Mesendoderm (in vitro differentiated cells): ENCODE results near the gene PRKCB.

Source experiments
- DNase-seq: peaks from one replicate; pipeline ENCODE4 v3.0.0; 2013
- H2AK5ac ChIP-seq: 2 replicates; pipeline ENCODE4 v1.6.1; 2013; ENCODE audit warnings: low read length, inconsistent platforms
- H2BK120ac ChIP-seq: 2 replicates; pipeline ENCODE4 v1.6.1; 2013; ENCODE audit warnings: low read depth, mild to moderate bottlenecking, low read length, moderate library complexity, mixed read lengths
- H2BK15ac ChIP-seq: replicated peaks from 2 replicates; pipeline ENCODE4 v1.6.1; 2013; ENCODE audit warnings: low read depth, mild to moderate bottlenecking, moderate library complexity
- H2BK5ac ChIP-seq: 2 replicates; pipeline ENCODE4 v1.6.1; 2013; ENCODE audit warnings: low read length, inconsistent platforms
- H3K18ac ChIP-seq: 2 replicates; pipeline ENCODE4 v1.6.1; 2013; ENCODE audit warnings: mild to moderate bottlenecking, low read length, mixed read lengths
- H3K23ac ChIP-seq: one replicate; pipeline ENCODE4 v1.6.1; 2013; ENCODE audit warnings: low read length
- H3K27ac ChIP-seq: 2 replicates; pipeline ENCODE4 v1.5.1; 2013; ENCODE audit warnings: low read depth, mild to moderate bottlenecking, inconsistent platforms, low read length, moderate library complexity
- H3K27me3 ChIP-seq: 2 replicates; pipeline ENCODE4 v1.6.1; 2013; ENCODE audit warnings: low read length, control low read depth, mild to moderate bottlenecking, inconsistent platforms; ENCODE audit not compliant: insufficient read depth, poor library complexity
- H3K36me3 ChIP-seq: 2 replicates; pipeline ENCODE4 v1.6.1; 2013; ENCODE audit warnings: low read length, inconsistent platforms; ENCODE audit not compliant: control insufficient read depth, insufficient read depth
- H3K4ac ChIP-seq: one replicate; pipeline ENCODE4 v1.6.1; 2013; ENCODE audit warnings: low read depth, mild to moderate bottlenecking, low read length, moderate library complexity
- H3K4me1 ChIP-seq: 2 replicates; pipeline ENCODE4 v1.6.1; 2013; ENCODE audit warnings: low read depth, low read length, inconsistent platforms; ENCODE audit not compliant: control insufficient read depth
- H3K4me2 ChIP-seq: 2 replicates; pipeline ENCODE4 v1.6.1; 2013; ENCODE audit warnings: low read length
- H3K4me3 ChIP-seq: 2 replicates; pipeline ENCODE4 v1.5.1; 2013; ENCODE audit warnings: mild to moderate bottlenecking, low read length
- H3K56ac ChIP-seq: one replicate; pipeline ENCODE4 v1.6.1; 2013; ENCODE audit warnings: low read length
- H3K79me1 ChIP-seq: 2 replicates; pipeline ENCODE4 v1.6.1; 2013; ENCODE audit warnings: low read length, inconsistent platforms
- H3K79me2 ChIP-seq: 2 replicates; pipeline ENCODE4 v1.6.1; 2013; ENCODE audit warnings: mild to moderate bottlenecking, low read length; ENCODE audit not compliant: control insufficient read depth, insufficient read depth
- H3K9ac ChIP-seq: 2 replicates; pipeline ENCODE4 v1.6.1; 2013; ENCODE audit warnings: low read length, inconsistent platforms
- H4K5ac ChIP-seq: one replicate; pipeline ENCODE4 v1.6.1; 2013; ENCODE audit warnings: low read length
- H4K8ac ChIP-seq: one replicate; pipeline ENCODE4 v1.6.1; 2013; ENCODE audit warnings: low read depth, mild to moderate bottlenecking, control low read depth, low read length, moderate library complexity
- WGBS: extraction: QIAGEN DNeasy Blood & Tissue Kit; methylation state at CpG from one replicate; pipeline ENCODE4 v1.1.7; 2013; ENCODE audit warnings: low lambda C conversion rate, missing lambda C conversion rate; ENCODE audit not compliant: insufficient coverage; ENCODE audit errors: extremely low coverage; 5-methylcytosine and 5-hydroxymethylcytosine counted together

The PRKCB gene

GRCh38 chr16:23898682-23899430, 63.1 kb downstream of the PRKCB start:
- no peak overlapping the region for H3K56ac ChIP-seq
- H2BK15ac ChIP-seq: no peak overlapping the region
- DNase-seq: no peak
- no peak overlapping the region for H4K8ac ChIP-seq
- no peak overlapping the region for H3K27ac ChIP-seq
- no peak overlapping the region for H2AK5ac ChIP-seq
- H3K18ac ChIP-seq: no peak overlapping the region
- H4K5ac ChIP-seq: no peak overlapping the region
- WGBS: no CpG with 5 or more reads among the region's 8 CpGs
- no peak overlapping the region for H2BK5ac ChIP-seq
- no peak overlapping the region for H3K9ac ChIP-seq
- no peak overlapping the region for H3K4ac ChIP-seq
- H3K36me3 ChIP-seq: no peaks in the 10 kb centered on the region
- no peaks in the 10 kb centered on the region for H3K79me1 ChIP-seq
- H3K4me3 ChIP-seq: no peak overlapping the region
- H3K79me2 ChIP-seq: no peaks in the 10 kb centered on the region
- H3K27me3 ChIP-seq: no peaks in the 10 kb centered on the region
- H3K4me1 ChIP-seq: peaks cover 4% of the 10 kb centered on the region
- H2BK120ac ChIP-seq: no peak overlapping the region
- no peak overlapping the region for H3K23ac ChIP-seq
- no peak overlapping the region for H3K4me2 ChIP-seq

- no peak overlapping the region for H4K8ac ChIP-seq
- no peak overlapping the region for H3K56ac ChIP-seq
- no CpG with 5 or more reads among the region's 2 CpGs for WGBS
- DNase-seq: no peak
- H3K9ac ChIP-seq: no peak overlapping the region
- no peak overlapping the region for H3K4ac ChIP-seq
- no peaks in the 10 kb centered on the region for H3K79me1 ChIP-seq
- no peak overlapping the region for H3K18ac ChIP-seq
- H3K23ac ChIP-seq: no peak overlapping the region
- peaks cover 4% of the 10 kb centered on the region for H3K4me1 ChIP-seq
- no peak overlapping the region for H2AK5ac ChIP-seq
- no peak overlapping the region for H4K5ac ChIP-seq
- H2BK5ac ChIP-seq: no peak overlapping the region
- H3K27me3 ChIP-seq: no peaks in the 10 kb centered on the region
- H3K4me3 ChIP-seq: no peak overlapping the region
- no peaks in the 10 kb centered on the region for H3K79me2 ChIP-seq
- no peak overlapping the region for H3K27ac ChIP-seq
- no peaks in the 10 kb centered on the region for H3K36me3 ChIP-seq
- no peak overlapping the region for H2BK15ac ChIP-seq
- H2BK120ac ChIP-seq: no peak overlapping the region
- no peak overlapping the region for H3K4me2 ChIP-seq
These were observed 64.1 kb downstream of the PRKCB start for GRCh38 chr16:23899869-23900268.

GRCh38 chr16:23900480-23901177, 64.8 kb downstream of the PRKCB start:
- Histone ChIP-seq H3K4me2 (no peak overlapping the region), H3K36me3 (no peaks in the 10 kb centered on the region), H3K79me1 (no peaks in the 10 kb centered on the region), H3K4me1 (peaks cover 4% of the 10 kb centered on the region), H4K8ac (no peak overlapping the region), H3K18ac (no peak overlapping the region), H3K27me3 (no peaks in the 10 kb centered on the region), H3K4ac (no peak overlapping the region), H2BK120ac (no peak overlapping the region), H2BK15ac (no peak overlapping the region), H3K56ac (no peak overlapping the region), H3K79me2 (no peaks in the 10 kb centered on the region), H3K9ac (no peak overlapping the region), H3K23ac (no peak overlapping the region), H2BK5ac (no peak overlapping the region), H3K4me3 (no peak overlapping the region), H2AK5ac (no peak overlapping the region), H4K5ac (no peak overlapping the region), H3K27ac (no peak overlapping the region)
- DNase-seq: no peak
- WGBS: no CpG with 5 or more reads among the region's 7 CpGs

- no peak overlapping the region for H2BK15ac ChIP-seq
- no peak overlapping the region for H3K9ac ChIP-seq
- 100% methylated on average over 2 of the region's 13 CpGs for WGBS
- H3K18ac ChIP-seq: no peak overlapping the region
- H3K79me2 ChIP-seq: no peaks in the 10 kb centered on the region
- no peak overlapping the region for H3K27ac ChIP-seq
- H2BK5ac ChIP-seq: no peak overlapping the region
- H3K36me3 ChIP-seq: no peaks in the 10 kb centered on the region
- no peaks in the 10 kb centered on the region for H3K27me3 ChIP-seq
- no peak overlapping the region for H3K23ac ChIP-seq
- H3K4ac ChIP-seq: no peak overlapping the region
- H2BK120ac ChIP-seq: no peak overlapping the region
- no peak overlapping the region for H4K8ac ChIP-seq
- peaks cover 4% of the 10 kb centered on the region for H3K4me1 ChIP-seq
- H3K4me2 ChIP-seq: no peak overlapping the region
- H4K5ac ChIP-seq: no peak overlapping the region
- no peak overlapping the region for H3K56ac ChIP-seq
- DNase-seq: peak; percentile 53
- H3K79me1 ChIP-seq: no peaks in the 10 kb centered on the region
- no peak overlapping the region for H3K4me3 ChIP-seq
- H2AK5ac ChIP-seq: no peak overlapping the region
These were observed 65.6 kb downstream of the PRKCB start for GRCh38 chr16:23901178-23902033.

- Histone ChIP-seq H4K8ac (no peak overlapping the region), H3K18ac (no peak overlapping the region), H2BK120ac (no peak overlapping the region), H3K4me3 (no peak overlapping the region), H3K27ac (no peak overlapping the region), H3K36me3 (no peaks in the 10 kb centered on the region), H3K4me2 (no peak overlapping the region), H3K27me3 (no peaks in the 10 kb centered on the region), H2BK5ac (no peak overlapping the region), H2AK5ac (no peak overlapping the region), H4K5ac (no peak overlapping the region), H3K9ac (no peak overlapping the region), H3K4me1 (peaks cover 4% of the 10 kb centered on the region), H3K23ac (no peak overlapping the region), H3K56ac (no peak overlapping the region), H3K4ac (no peak overlapping the region), H3K79me2 (no peaks in the 10 kb centered on the region), H2BK15ac (no peak overlapping the region), H3K79me1 (no peaks in the 10 kb centered on the region)
- DNase-seq: no peak
- WGBS: no CpG with 5 or more reads among the region's 4 CpGs
These were observed 66.4 kb downstream of the PRKCB start for GRCh38 chr16:23902034-23902747.
